HG03060 (cell line): ENCODE measurements around the gene STK32C.

Experiments used
- ATAC-seq: cut with Tn5 transposase; IDR thresholded peaks from one replicate; pipeline ENCODE4 v1.9.1; 2021; ENCODE audit warnings: low read depth, moderate number of reproducible peaks; ENCODE audit not compliant: unreplicated experiment

Gene STK32C

DNA sequence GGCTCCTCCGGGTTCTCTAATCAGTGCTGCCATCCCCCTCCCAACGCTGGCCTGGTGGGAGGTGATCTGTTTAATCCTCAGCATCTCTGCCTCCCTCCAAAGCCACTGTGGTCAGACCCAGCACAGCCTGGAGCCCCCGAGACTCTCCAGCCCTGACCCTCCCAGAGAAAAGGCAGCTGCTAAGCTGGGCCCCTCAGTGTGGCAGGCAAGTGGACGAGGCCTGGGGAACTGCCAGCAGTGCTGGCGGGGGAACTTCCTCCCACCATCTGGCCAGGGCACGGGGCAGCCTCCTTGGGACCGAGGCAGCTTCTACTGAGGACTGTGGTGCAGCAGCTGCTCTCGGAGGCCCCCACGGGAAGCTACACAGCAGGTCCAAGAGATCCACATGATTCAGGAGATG, 69.9 kb downstream of the STK32C start:
- no peak for ATAC-seq

DNA sequence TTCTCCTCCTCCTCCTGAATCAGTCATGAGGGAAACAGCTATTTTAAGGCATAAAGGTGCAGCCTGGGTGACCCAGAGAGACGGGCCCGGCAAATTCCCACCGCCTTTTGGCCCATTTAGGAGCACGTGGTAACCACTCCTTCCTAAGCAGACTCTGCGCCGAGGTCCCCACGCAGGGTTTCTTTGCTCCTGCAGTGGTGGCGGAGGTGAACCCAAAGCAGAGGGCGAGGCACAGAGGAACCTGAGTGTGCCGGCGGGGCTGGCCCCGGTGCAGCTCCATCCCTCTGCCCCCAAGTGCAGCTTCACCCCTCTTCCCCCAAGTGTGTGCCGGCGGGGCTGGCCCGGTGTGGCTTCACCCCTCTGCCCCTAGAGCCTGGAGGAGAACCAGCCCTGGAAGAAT, 70.4 kb downstream of the STK32C start:
- no peak for ATAC-seq

DNA sequence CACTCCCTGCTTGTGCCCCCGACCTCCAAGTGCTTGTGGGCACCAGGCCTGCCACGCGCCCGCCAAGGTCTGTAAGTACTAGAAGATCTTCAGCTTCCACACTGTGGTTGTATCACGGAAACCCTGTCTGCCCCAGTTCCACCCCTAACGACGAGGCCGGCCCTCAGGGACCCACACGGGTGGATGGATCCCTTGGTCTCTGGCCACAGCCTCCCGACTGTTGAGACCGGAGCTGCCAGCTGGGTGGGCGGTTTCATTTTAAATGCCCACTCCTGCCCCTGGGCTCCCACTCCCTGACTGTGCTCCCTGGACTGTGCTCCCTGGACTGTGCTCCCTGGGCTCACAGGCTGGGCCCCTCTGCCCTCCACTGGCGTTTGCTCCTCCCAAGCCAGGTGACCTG, 70.9 kb downstream of the STK32C start:
- no peak for ATAC-seq

DNA sequence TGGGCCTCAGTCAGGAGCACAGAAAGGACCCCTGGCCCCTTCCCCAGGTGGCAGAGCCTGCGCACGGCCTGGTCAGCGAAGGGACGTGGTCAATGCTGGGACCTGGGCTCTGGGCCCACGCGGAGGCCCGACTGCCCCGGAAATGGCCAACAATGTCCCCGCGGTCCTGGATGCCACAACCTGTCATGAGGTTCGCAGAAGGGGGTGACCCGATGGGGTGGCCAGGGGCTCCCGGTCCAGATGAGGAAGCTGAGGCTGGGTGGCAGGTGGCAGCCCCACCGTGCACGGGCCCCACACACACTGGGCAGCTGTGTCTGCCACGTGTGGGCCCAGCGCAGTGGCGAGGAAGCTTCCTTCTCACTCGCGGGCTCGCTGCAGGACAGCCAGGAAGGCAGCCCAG, 71.6 kb downstream of the STK32C start:
- ATAC-seq: no peak

DNA sequence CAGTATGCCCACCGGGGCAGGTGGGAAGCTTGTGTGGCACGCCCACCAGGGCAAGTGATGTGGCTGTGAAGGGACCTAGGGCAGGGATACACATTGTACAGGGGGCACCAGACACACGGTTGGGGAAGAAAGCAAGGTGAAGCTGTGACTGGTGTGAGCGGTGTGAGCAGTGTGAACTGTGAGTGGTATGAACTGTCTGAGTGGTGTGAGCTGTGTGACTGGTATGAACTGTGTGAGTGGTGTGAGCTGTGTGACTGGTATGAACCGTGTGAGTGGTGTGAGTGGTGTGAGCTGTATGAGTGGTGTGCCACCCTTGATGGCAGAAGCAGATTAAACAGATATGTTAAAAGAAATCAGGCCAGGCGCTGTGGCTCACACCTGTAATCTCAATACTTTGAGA, 72.9 kb downstream of the STK32C start:
- ATAC-seq: no peak

DNA sequence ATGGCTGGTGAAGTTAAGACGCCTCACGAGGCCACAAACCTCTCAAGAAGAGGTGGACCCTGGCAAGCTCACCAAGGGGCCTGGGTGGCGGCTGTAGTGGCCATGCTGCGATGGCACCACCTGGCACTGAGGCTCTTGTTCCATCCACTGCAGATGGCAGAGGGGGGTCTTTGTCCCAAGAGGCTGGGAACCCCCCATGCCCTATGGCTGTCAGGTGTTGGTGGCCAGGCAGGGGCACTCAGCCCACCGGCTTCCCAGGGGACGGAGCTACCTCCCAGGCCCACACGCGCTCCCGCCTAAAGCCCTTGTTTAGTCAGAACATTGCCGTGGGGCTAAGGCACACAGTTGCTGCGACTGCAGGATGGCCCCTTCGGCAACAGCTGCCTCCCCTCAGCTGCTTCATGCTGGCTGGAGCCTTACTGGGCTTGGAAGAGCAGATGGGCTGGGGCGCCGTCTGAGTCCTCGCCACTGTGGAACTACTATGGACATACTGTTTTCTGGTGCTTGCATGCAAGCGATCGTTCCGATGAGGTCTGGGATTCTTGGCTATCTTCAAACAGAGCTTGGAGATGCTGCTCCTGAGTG, 74.2 kb downstream of the STK32C start:
- ATAC-seq: no peak

DNA sequence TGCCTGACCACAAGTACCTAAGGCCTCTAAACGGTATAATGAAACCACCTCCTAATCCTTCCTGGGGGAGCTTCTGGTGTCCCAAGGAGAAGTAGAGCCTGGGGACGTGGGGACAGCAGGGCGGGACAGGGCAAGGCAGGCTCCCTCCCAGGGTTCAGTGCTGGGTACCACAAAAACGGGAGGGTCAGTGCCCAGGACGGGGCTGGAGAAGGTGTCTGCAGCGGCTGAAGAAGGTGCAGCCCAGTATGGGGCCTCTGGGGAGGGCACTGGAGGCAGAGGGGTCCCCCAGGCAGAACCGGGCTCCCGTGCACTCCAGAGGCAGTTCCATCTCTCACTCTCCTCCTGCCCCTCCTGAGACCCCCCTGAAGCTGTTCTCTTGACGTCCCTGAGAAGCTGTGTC, 74.8 kb downstream of the STK32C start:
- no peak for ATAC-seq

DNA sequence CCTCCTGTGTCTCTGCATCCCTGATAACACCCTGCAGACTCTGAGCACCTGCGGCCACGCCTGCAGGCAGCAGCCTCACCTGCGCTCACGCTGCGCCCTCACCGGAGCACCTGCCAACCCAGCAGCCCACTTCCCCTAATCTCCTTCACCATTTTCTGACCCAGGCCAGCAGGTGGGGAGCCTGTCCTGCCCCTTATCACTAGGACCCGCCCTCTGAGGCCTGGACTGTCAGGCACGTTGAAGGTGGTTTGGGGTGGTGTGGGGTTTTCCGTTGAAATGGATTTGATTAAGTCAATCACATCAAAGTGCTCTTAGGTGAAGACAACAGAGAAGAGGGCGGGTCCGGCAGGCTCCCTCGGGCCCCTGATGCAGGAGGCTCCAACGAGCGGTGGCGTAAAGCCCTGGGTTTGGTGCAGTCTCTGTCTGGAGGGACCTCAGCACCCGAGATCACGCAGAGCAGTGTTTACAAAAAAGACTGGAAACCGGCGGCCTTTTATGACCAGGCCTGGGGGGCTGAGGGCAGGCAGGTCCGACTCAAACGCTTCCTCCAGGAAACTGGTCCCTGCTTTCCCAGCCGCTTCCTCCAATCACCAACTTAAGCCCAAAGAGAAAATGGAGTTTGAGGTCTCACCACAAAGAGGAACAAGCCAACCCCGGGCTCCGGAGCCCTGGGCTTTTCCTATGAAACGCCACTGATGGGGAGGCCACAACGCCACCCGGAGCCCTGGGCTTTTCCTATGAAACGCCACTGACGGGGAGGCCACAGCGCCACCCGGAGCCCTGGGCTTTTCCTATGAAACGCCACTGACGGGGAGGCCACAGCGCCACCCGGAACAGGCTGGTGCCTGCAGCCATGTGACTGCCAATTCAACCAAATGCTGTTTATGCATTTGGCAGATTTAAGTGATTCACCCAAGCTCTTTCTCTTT, 75.5 kb downstream of the STK32C start:
- no peak for ATAC-seq

DNA sequence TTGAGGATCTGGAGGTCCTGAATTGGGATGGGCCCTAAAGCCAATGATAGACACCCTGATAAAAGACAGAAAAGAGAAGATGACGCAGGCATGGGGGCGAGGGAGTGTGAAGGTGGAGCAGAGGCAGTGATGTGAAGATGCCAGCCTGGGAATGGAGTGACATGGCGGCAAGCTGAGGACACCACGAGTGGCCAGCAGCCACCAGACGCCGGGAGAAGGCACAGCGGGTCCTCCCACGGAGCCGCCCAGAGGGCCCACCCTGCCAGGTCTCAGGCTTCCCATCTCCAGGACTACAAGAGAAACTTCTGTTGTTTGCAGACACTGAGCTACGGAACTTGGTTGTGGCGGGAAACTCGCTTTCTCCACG, 76.1 kb downstream of the STK32C start:
- ATAC-seq: no peak

DNA sequence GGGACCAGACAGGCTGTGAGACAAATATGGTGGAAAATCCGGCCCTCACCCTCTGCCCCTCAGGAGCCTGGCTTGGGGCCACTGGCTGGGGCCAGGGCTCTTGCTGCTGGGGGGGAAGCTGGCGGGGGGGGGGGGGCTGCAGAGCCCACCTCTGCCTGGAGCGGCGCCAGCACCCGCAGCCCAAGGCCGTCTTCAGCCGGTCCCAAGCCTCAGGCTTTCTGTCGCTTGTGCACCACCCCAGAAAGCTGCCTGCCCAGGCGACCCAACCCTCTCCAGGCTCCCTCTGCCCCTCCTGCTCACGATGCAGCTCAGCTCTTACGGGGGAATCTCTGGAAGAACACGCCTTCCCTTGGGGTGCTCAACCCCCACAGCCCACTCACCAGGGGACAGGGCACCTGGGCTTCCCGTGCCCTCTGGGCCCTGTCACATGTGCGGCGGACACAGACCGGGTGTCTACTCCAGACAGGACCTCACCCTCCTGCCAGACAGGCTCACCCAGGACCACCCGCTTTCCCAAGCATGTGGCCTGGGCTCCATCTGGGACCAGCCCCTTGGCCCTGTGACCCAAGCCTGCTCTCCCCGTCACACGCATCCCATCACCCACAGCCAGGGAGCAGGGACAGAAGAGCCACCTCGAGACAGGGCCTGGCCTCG, 77.1 kb downstream of the STK32C start:
- ATAC-seq: no peak

DNA sequence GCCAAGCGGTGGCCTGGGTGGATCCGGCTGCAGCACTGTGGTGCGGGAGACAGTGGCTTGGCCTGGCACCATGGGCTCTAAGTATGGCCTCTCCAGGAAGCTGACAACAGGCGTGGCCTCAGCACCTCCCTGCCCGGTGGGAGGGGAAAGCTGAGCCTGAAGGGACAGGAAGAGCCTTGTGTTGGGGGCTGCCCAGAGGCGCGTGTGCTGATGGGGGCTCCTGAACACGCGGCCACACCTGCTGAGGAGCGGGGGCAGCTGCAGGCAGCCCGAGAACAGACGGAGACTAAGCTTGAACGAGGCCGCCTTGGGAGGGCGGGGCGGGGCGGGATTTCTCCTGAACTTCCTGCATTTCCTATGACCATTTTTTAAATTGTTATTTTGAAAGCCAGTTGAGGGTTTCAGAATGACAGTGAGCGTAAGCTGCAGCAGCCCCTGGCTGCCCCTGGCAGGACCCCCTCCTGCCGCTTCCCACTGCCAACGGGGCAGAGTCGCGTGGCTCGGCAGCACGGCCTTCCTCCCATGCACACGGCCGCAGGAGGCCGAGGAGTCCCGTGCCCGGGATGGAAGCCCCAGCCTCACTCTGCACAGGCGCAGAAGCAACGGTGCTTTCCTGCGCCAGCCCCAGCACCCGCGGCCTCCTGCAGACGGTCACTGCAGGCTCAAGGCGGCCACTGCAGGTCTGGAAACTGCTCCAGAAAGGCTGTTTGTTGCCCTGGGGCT, 77.8 kb downstream of the STK32C start:
- no peak for ATAC-seq

DNA sequence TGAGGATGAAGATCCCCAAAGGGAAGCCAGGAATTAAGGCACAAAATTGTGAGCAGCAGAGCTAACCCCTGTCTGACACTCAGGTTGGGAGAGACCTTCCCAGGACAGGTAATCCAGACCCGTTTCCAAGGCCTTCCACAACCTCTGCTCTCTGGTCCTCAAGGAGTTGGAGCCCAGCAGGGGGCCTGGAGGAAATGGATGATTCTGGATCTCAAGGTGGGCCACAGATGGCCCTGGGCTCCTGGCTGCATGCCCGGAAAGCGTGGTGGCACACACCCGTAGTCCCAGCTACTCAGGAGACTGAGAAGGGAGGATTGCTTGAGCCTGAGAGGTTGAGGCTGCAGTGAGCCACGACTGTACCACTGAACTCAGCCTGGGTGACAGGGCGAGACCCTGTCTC, 78.7 kb downstream of the STK32C start:
- ATAC-seq: no peak

DNA sequence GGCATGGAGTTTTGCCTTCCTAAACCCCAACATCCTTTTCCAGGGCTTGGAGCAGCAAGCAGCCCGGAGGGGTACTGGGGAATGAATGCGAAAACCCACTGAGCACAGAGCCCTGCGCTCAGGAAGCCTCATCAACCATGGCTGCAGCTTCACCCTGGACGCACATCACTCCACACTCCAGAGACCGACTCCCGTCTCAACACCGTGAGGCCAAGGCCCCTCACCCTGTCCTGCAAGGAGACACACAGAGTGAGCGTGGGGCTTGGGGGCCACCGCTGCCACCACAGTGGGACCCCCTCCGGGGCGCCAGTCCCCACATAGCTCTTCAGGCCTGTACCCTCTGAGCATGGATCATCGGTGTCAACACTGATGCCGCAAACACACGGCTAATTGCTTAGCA, 79.1 kb downstream of the STK32C start:
- no peak for ATAC-seq

DNA sequence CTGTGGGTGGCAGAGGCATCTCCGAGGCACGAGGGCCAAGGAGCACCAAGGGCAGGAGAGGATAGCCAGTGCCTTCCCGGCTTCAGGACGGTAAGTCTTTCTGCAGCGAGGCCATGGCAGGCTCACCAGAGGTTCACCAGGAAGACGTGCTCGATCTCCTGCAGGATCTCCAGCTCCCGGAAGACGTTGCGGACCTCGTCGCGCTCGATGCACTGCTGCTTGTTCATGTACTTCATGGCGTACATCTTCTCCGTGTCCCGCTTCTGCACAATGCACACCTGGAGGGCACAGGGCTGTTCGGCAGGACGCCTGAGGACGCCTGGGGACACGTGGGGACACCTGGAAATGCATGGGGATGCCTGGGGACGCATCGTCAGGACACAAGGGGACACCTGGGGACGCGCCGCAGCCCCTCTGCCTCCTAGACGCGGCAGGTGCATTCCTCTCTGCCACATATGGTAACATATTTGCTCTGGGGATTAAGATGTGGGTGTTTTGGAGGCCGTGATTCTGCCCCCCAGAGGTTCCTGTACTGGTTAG, 79.8 kb downstream of the STK32C start:
- ATAC-seq: no peak

DNA sequence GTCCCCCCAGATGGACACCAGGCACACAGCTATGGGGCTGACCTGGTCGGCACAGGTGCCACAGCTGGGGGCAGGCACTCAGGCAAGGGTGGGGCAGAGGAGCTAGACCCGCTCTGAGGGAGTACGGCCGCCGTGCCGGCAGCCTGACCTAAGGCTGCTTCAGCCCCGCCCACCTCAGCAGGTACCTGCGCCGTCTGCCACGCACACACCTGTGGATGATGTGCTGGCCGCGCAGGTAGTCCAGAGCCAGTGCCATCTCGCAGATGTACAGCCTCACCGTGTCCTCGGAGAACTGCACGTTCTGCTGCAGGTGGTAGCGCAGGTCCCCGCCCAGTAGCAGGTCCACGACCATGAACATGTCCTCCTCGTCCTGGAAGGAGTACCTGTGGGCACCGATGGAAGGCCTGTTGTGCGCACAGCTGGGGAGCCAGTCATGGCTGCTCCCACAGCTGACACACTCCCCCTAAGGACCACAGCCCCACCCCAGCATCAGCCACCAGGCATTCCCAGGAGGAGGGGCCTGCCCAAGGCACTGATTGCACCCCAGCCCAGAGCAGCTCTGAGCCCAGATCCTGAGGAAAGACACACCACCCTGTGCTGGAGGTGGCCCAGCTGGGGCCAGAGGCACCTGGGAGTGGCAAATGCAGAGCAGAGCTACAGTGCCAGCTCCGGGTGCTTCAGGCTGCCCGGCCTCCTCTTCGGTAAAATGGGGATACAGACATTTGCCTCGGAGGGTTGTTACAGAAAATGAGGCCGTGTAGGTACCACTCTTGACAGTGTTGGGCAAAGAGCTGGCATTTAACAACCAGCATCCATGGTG, 81.0 kb downstream of the STK32C start:
- ATAC-seq: no peak

DNA sequence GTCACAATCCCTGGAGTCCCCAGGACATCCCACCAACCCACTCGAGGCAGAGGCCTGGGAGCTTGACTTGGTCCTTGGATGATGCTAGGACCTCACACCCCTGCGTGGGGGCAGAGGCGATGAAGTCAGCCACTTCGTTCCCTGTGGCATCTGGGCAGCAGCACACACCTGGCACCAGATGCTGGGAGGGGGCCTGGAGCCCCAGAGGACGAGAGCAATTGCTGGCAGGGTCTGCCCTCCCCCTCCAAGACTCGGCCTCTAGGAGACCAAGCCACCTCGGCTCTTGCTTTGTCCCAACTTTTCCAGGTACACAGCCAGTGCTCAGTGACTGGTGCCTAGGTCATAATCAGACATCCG, 81.9 kb downstream of the STK32C start:
- no peak for ATAC-seq

DNA sequence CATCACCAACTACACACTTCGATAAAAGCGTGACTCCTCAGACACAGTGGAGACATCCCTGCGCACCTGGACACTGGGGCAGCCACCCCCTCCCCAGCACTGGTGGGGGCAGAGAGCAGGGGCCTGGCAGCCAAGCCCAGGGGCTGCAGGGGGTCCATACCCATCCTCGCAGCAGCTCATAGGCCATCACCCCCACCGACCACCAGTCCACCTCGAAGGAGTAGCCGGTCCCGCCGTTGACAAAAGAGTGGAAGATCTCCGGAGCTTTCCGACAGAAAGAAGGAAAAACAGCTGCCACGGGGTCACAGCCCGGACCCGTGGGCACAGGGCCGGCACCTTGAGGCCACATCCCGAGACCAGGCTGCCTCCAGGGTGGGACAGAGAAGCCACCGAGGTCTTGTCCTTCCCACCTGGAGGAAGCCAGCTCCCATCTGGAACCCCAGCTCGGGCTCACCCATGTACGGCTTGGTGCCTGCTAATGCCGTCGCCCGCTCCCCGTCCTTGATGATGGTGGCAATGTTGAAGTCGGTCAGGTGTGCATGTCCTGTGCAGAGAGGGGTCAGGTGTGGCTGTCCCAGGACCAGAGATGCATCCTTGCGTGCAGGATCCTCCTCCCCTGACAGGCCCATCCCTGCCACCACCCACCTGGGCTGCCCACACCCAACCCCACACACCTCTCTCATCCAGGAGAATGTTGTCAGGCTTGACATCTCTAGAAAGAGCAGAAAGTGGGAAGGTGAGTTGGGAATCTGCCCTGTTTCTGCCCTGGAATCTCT, 82.5 kb downstream of the STK32C start:
- ATAC-seq: no peak

DNA sequence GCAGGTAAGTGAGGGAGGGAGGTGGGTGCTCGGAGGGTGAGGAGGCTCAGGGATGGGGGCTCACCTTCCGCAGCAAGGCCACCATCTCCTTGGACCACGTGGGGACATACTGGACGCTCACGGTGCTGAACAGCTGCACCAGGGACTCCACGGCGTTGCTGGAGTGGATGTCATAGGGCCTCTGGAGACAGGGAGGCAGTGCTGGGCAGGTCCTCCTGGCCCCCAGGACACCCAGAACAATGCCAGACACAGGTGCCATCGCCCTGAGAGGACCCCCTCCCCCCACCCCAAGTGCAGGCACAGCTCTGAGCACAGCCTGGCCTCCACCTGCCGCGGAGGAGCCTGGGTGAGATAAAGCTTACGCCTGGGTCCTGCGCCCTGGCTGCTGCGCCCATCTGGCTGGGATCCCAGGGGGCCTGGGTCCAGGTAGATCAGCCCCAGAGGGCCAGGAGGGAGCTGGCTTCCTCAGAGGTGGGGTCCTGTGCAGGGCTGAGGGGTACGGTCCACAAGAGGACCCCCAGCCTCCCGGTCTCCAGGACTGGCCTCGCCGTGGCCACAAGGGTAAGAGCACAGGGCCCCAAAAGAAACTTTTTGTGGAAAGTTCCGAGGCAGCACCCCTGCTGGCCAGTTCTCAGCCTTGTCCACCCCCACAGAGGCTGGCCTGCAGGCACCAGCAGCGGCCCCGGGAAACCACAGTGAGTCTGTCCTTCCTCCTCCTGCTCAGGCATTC, 83.2 kb downstream of the STK32C start:
- ATAC-seq: no peak
